CD14-positive monocyte (primary cell): ENCODE data around the gene ENKUR. TPM values are rescaled to one million over a fixed set of nuclear protein-coding genes. Genes with fewer than 3 reads are reported as not detected.

Experiments used
- DNase-seq, 3 donors: peaks; one replicate each; pipeline ENCODE4 v3.0.0-alpha.2; 2011 to 2022
- H2AFZ ChIP-seq: 2 replicates; pipeline ENCODE4 v1.6.0; 2012; ENCODE audit warnings: mild to moderate bottlenecking, low read depth, low read length, inconsistent platforms; ENCODE audit not compliant: insufficient read depth, poor library complexity, severe bottlenecking
- H3K27ac ChIP-seq, 2 donors: 1 replicate in 1 of 2; 2 replicates in 1 of 2; pipeline ENCODE4 v1.5.1; 2012 to 2013; ENCODE audit warnings: low read length in 2 of 2, control low read depth in 1 of 2, inconsistent platforms in 1 of 2, low read depth in 1 of 2, mild to moderate bottlenecking in 1 of 2
- H3K27me3 ChIP-seq, 2 donors: one replicate each; pipeline versions ENCODE4 v1.6.0 to v1.6.1; 2011 to 2013; ENCODE audit warnings: low read length in 2 of 2; ENCODE audit not compliant: control insufficient read depth in 2 of 2, insufficient read depth in 2 of 2
- H3K36me3 ChIP-seq, 2 donors: replicated peaks in 1 of 2; 1 replicate in 1 of 2; 2 replicates in 1 of 2; pipeline versions ENCODE4 v1.5.1 to v1.6.1; 2012 to 2013; ENCODE audit warnings: low read length in 2 of 2, control low read depth in 1 of 2, inconsistent platforms in 1 of 2, mild to moderate bottlenecking in 1 of 2; ENCODE audit not compliant: insufficient read depth in 2 of 2, control insufficient read depth in 1 of 2
- H3K4me1 ChIP-seq, 2 donors: 1 replicate in 1 of 2; 2 replicates in 1 of 2; pipeline versions ENCODE4 v1.5.1 to v1.6.1; 2012 to 2013; ENCODE audit warnings: low read length in 2 of 2, control low read depth in 1 of 2, inconsistent platforms in 1 of 2, mild to moderate bottlenecking in 1 of 2, moderate library complexity in 1 of 2; ENCODE audit not compliant: insufficient read depth in 2 of 2, control insufficient read depth in 1 of 2
- H3K4me2 ChIP-seq: replicated peaks from 2 replicates; pipeline ENCODE3; 2012; ENCODE audit warnings: low read length, moderate library complexity, mild to moderate bottlenecking; ENCODE audit not compliant: poor library complexity, severe bottlenecking; ENCODE audit errors: extremely low read depth
- H3K4me3 ChIP-seq, 3 experiments: fragments of 200-600 bp in 1 of 3; sonication (generic) in 1 of 3; replicated peaks in 1 of 3; 1 replicate in 2 of 3; 2 replicates in 1 of 3; pipeline ENCODE4 v1.5.1; 2011 to 2013; ENCODE audit warnings: low read length in 3 of 3, mild to moderate bottlenecking in 3 of 3, control low read depth in 2 of 3, low read depth in 2 of 3, inconsistent platforms in 1 of 3, moderate library complexity in 1 of 3
- H3K79me2 ChIP-seq: 2 replicates; pipeline ENCODE4 v1.6.0; 2012; ENCODE audit warnings: mild to moderate bottlenecking, control low read depth, inconsistent platforms, low read length, moderate library complexity; ENCODE audit not compliant: insufficient read depth
- H3K9ac ChIP-seq: 2 replicates; pipeline ENCODE4 v1.6.0; 2017; ENCODE audit warnings: low read length, mild to moderate bottlenecking; ENCODE audit not compliant: insufficient read depth, poor library complexity, severe bottlenecking
- H3K9me3 ChIP-seq, 2 donors: replicated peaks in 1 of 2; 1 replicate in 1 of 2; 2 replicates in 1 of 2; pipeline versions ENCODE4 v1.5.1 to v1.6.1; 2012 to 2013; ENCODE audit warnings: low read length in 2 of 2, control low read depth in 1 of 2; ENCODE audit not compliant: control insufficient read depth in 1 of 2, insufficient read depth in 1 of 2
- H4K20me1 ChIP-seq: 2 replicates; pipeline ENCODE4 v1.6.0; 2012; ENCODE audit warnings: mild to moderate bottlenecking, low read length, control low read depth, moderate library complexity; ENCODE audit not compliant: insufficient read depth
- H3K27ac Mint-ChIP-seq, 7 donors: one replicate each; pipeline ENCODE4 v1.8.0; 2020; ENCODE audit warnings: mild to moderate bottlenecking in 7 of 7, mixed read lengths in 7 of 7, moderate library complexity in 6 of 7, inconsistent platforms in 2 of 7
- H3K27me3 Mint-ChIP-seq, 3 donors: one replicate each; pipeline ENCODE4 v1.8.0; 2021 to 2022; ENCODE audit warnings: low read depth in 3 of 3, mild to moderate bottlenecking in 3 of 3, mixed read lengths in 3 of 3, moderate library complexity in 3 of 3, inconsistent platforms in 1 of 3
- H3K36me3 Mint-ChIP-seq, 2 donors: one replicate each; pipeline ENCODE4 v1.8.0; 2020; ENCODE audit warnings: mixed read lengths in 2 of 2, inconsistent platforms in 1 of 2, mild to moderate bottlenecking in 1 of 2
- H3K4me1 Mint-ChIP-seq: one replicate; pipeline ENCODE4 v1.8.0; 2020; ENCODE audit warnings: mild to moderate bottlenecking, mixed read lengths
- H3K4me3 Mint-ChIP-seq, 2 donors: one replicate each; pipeline ENCODE4 v1.8.0; 2020; ENCODE audit warnings: mild to moderate bottlenecking in 2 of 2, mixed read lengths in 2 of 2, moderate library complexity in 1 of 2
- H3K9me3 Mint-ChIP-seq, 7 donors: one replicate each; pipeline ENCODE4 v1.8.0; 2020 to 2022; ENCODE audit warnings: mixed read lengths in 7 of 7, mild to moderate bottlenecking in 6 of 7, moderate library complexity in 6 of 7, inconsistent platforms in 2 of 7
- WGBS: methylation state at CpG from one replicate; pipeline ENCODE4 v1.1.5; 2013; ENCODE audit warnings: missing lambda C conversion rate; ENCODE audit not compliant: insufficient coverage; 5-methylcytosine and 5-hydroxymethylcytosine counted together
- intact Hi-C, 2 donors: fragments of 100-400 bp; cut with micrococcal nuclease; formaldehyde crosslinking; loops; one replicate each; pipeline versions ENCODE4 v1.15.0 to v1.15.1; 2023
- polyA plus RNA-seq, 3 donors: library from polyadenylated mRNA; depleted of rRNA in 1 of 3; unstranded in 2 of 3; stranded (reverse) in 1 of 3; fragments of 300-500 nt in 2 of 3; fragments of >200 nt in 1 of 3; fragmentation: Illumina TruSeq in 2 of 3; gene quantifications; 1 replicate in 2 of 3; 2 replicates in 1 of 3; pipeline ENCODE4 v1.2.3, GENCODE V29; 2012 to 2021
- TF ChIP-seq, protein P1 (sequence below): fragments of 200-600 bp; IDR thresholded peaks from one replicate; pipeline ENCODE4 v1.8.0; 2022; ENCODE audit warnings: antibody characterized with exemption, mild to moderate bottlenecking

The ENKUR gene
- polyA plus RNA-seq, 3 donors: 0.16 TPM; not detected in 2

DNA sequence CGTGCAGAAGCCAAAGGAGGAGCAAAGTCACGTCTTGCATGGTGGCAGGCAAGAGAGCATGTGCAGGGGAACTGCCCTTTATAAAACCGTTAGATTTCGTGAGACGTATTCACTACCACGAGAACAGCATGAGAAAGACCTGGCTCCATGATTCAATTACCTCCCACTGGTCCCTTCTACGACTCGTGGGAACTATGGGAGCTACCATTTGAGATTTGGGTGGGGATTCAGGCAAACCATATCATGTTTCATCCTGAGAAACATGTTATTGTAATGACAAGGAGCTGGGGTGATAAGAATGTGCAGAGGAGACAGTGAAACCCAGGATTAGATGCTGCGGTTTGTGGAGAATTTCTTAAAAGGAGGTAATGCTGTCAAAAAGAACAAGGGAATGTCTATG lies 34.4 kb upstream of the ENKUR start:
- DNase-seq: no peak
- H3K4me1 Mint-ChIP-seq: no peaks in the 10 kb centered on the region
- H3K36me3 ChIP-seq: no peaks in the 10 kb centered on the region
- WGBS: 93% methylated on average over 3 of the region's 9 CpGs
- TF ChIP-seq, protein P1, sequence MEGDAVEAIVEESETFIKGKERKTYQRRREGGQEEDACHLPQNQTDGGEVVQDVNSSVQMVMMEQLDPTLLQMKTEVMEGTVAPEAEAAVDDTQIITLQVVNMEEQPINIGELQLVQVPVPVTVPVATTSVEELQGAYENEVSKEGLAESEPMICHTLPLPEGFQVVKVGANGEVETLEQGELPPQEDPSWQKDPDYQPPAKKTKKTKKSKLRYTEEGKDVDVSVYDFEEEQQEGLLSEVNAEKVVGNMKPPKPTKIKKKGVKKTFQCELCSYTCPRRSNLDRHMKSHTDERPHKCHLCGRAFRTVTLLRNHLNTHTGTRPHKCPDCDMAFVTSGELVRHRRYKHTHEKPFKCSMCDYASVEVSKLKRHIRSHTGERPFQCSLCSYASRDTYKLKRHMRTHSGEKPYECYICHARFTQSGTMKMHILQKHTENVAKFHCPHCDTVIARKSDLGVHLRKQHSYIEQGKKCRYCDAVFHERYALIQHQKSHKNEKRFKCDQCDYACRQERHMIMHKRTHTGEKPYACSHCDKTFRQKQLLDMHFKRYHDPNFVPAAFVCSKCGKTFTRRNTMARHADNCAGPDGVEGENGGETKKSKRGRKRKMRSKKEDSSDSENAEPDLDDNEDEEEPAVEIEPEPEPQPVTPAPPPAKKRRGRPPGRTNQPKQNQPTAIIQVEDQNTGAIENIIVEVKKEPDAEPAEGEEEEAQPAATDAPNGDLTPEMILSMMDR: no peak
- no peaks in the 10 kb centered on the region for H3K4me1 ChIP-seq
- H3K4me3 ChIP-seq: no peak overlapping the region
- no peaks in the 10 kb centered on the region for H4K20me1 ChIP-seq
- no peak overlapping the region for H3K4me2 ChIP-seq
- H3K27ac Mint-ChIP-seq: no peak overlapping the region
- peaks cover 0 to 5% (median 2%) of the 10 kb centered on the region in 7 donors for H3K9me3 Mint-ChIP-seq
- no peak overlapping the region for H3K4me3 Mint-ChIP-seq
- no peak overlapping the region for H2AFZ ChIP-seq
- no peaks in the 10 kb centered on the region for H3K9me3 ChIP-seq
- H3K27ac ChIP-seq: no peak overlapping the region
- peaks cover 0 to 3% of the 10 kb centered on the region in 2 donors for H3K27me3 ChIP-seq
- H3K27me3 Mint-ChIP-seq: peaks cover 0 to 5% (median 1%) of the 10 kb centered on the region in 3 donors
- intact Hi-C loops: no loop called here
- H3K79me2 ChIP-seq: no peaks in the 10 kb centered on the region
- no peaks in the 10 kb centered on the region for H3K36me3 Mint-ChIP-seq
- no peak overlapping the region for H3K9ac ChIP-seq

DNA sequence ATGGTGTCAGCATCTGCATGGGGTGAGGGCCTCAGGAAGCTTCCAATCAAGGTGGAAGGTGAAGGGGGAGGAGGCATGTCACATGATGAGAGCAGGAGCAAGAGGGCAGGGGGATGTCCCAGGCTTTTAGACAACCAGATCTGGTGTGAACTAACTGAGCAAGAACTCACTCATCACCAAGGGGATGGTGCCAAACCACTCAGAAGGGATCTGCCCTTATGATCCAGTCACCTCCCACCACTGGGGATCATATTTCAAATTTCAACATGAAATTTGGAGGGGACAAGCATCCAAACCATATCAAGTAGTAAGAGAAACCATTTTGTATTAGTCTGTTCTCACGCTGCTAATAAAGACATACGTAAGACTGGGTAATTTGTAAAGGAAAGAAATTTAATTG lies 34.0 kb upstream of the ENKUR start:
- no peak overlapping the region for H3K27ac Mint-ChIP-seq
- H3K4me3 Mint-ChIP-seq: no peak overlapping the region

More for the DNA sequence above, 34.0 kb upstream of the ENKUR start:
- H3K9me3 Mint-ChIP-seq: peaks cover 0 to 5% (median 2%) of the 10 kb centered on the region in 7 donors
- Histone ChIP-seq H3K9me3 (no peaks in the 10 kb centered on the region), H3K27ac (no peak overlapping the region), H3K4me3 (no peak overlapping the region), H3K4me1 (no peaks in the 10 kb centered on the region), H2AFZ (no peak overlapping the region), H3K36me3 (no peaks in the 10 kb centered on the region), H3K9ac (no peak overlapping the region), H4K20me1 (no peaks in the 10 kb centered on the region), H3K79me2 (no peaks in the 10 kb centered on the region), H3K4me2 (no peak overlapping the region), H3K27me3 (peaks cover 0 to 3% of the 10 kb centered on the region in 2 donors)
- H3K27me3 Mint-ChIP-seq: peaks cover 0 to 5% (median 1%) of the 10 kb centered on the region in 3 donors
- DNase-seq: no peak
- H3K36me3 Mint-ChIP-seq: no peaks in the 10 kb centered on the region
- 100% methylated on average over 1 of the region's 2 CpGs for WGBS
- TF ChIP-seq, protein P1: no peak
- intact Hi-C loops: no loop called here
- H3K4me1 Mint-ChIP-seq: no peaks in the 10 kb centered on the region
